COLO829 (cell line): Measurements from ENCODE around the gene SLC25A25.
A peak's percentile ranks its signal among the peaks of the same experiment; 100 is the strongest.

ENCODE experiments used
- DNase-seq: peaks from one replicate; pipeline ENCODE4 v3.0.0; 2012; ENCODE audit warnings: low spot score

The SLC25A25 gene

DNA sequence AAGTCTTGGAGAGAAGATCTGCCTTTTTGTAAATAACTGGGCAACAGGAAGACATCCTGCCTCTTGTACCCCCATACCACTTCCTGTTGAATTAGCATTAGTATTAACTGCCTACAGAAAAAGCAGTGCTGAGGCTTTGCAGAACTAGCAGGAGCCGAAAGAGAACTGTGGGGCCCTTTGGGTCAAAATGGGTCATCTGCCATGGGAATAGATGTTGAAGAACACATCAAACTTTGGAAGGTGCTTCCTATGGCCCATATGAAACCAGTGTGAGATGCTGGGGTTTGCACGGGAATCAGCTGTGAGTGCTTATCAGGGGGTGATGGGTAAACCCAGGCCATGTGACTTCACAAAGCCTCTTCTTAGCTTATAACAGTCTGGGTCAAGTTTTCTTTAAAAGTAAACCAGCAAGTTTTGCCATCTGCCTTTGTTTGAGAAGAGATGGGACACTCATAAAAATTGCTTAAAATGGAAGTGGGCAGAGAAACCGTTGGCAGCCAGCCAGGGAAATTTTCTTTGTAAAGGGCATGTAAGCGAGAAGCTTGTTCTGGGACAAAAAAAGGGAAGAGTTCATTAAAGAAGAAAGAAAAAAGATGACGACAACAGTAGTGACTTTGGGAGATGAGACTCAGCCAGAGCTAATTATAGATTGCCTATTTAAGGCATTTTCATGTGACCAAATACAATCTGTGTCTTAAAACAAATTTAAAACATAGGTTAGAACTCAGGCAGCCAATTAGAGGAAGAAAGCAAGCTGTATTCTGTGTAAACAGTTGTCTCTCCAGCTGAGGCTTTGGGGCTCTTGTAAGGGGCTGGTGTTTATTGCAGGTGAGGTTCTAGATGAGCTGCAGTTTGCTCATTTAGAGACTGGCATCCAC, 4.4 kb downstream of the SLC25A25 start:
- peak; percentile 81 for DNase-seq

DNA sequence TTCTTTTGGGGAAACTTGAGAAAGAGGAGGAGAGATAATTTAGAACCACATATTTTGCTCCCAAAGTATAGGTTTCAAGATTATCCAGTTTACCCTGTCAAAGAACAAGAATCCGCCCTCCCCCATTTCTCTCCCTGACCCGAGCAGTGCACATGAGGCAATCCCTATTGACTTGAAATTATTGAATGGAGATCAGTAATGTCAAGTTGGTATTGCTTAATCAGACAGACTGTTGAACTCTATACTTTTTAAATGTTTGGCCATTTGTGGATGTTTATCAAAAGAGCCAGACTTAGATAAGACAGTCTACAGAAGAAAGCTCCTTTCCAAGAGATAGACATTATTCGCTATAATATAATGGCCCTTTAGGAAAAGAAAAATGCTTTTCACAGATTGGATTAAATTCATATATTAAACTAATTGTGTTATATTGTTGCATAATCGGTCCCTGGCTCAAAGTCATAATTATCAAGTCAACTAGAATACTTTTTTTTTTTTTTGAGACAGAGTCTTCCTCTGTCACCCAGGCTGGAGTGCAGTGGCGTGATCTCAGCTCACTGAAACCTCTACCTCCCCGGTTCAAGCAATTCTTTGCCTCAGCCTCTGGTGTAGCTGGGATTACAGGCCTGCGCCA, 5.3 kb downstream of the SLC25A25 start:
- DNase-seq, result no peak

DNA sequence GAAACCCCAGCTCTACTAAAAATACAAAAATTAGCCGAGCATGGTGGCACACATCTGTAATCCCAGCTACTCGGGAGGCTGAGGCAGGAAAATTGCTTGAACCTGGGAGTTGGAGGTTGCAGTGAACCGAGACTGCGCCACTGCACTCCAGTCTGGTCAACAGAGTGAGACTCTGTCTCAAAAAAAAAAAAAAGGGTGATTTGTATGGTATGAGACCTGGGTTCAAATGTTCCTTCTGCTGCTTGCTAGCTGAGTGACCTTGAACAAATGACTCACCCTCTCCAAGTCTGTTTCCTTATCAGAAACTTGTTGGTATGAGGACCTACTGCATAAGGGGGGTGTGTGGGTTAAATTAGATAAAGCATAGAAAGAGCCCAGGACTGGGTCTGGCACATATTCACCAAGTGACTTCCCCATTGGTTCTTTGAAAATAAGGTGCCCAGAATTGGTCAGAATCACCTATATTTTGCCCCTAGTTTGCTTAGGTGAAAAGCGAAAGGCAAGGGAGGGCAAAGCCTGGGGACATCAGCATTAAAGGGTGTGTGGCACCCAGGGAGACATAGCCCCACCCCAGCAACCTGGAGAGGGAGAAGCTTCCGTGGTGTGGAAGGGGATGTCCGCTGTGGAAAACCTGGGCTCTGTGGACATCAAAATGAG, 9.9 kb downstream of the SLC25A25 start:
- no peak for DNase-seq

DNA sequence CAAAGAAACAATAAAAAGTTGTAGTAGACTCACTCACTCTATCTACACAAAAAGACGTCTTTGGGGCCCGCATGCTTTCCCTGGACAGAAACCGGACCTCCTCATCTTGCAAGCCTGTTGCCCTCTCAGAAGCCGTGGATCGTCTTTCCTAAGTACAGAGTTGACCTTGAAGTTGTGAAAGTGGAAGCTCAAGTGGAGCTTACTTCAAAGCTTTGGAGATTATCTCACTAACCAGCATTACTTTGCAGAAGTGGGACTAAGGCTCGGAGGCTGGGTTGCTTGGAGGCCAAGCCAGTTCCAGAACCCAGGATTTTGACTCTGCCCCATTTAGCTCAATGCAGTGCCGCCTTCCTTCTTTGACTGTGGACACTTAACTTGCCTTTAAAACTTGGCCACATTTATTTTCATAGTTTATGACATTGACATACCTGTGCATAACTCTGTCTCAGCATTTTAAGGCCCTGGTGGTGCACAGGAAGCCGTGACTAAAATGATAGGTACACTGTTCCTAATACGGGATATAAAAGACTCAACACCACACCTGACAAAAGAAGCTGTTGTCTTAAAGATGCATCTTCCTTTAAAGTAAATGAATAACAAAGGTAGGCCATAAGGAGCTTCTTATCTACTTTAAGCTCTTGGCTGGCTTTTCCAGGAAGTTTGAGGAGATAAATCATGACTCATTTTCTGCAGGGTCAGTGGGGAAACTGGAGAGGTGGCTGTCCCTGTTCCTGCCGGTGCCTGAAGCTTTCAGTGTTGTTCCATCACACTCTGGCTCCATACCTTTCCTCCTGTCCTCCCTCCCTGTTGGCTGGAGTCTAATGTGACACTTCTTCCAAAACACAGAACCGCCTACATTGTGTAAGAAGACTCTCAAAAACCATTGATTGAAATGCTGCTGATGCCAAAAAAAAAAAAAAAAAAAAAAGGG, 10.7 kb downstream of the SLC25A25 start:
- no peak for DNase-seq

DNA sequence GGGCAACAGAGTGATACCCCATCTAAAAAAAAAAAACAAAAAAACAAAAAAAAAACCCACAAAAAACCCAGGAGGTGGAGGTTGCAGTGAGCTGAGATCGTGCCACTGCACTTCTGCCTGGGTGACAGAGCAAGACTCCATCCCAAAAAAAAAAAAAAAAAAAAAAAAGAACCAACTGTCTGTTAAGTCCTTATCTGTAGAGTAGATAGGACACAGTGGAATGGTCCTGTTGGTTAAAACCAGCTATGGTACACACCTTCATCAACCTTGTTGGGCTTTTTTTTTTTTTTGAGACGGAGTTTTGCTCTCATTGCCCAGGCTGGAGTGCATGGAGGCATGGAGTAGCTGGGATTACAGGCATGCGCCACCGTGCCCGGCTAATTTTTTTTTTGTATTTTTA, 12.2 kb downstream of the SLC25A25 start:
- DNase-seq, result no peak

DNA sequence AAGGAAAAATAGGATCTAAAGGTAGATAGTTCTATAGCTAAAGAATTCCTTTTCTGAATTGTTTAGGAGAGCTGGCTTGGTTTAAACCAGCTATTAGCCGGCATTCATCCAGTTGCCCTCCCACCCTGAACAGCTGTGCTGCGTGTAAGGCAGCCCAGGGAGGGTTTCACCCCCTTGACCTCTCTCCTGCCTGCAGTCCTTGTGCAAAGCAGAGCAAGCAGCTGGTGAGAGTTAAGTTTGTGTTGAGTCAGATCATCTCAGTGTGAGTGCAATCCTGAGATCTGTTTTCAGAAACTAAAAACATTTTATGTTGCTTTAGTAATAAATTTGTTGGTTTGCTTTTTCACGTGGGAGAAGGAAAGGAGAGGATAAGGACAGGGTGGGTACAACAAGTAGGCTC, 13.0 kb downstream of the SLC25A25 start:
- no peak for DNase-seq

DNA sequence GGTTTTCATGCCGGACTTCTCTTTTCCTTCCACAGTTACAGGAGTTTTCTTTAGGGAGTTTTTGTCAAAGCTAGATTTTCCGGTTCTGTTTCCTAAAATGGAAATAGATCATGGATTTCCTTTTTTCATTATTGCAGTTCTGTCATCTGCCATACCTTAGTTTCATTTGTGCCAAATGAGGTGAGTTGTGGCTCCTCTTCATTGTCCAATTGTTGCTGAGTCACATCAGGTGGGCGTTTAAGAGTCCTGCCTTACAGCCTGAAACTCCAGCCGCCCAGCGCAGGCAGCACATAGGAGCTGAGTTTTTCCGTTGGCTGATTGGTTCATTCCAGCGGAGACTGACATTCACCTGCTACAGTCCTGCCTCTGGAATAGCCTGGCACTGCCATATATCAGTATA, 14.1 kb downstream of the SLC25A25 start:
- DNase-seq, result no peak

DNA sequence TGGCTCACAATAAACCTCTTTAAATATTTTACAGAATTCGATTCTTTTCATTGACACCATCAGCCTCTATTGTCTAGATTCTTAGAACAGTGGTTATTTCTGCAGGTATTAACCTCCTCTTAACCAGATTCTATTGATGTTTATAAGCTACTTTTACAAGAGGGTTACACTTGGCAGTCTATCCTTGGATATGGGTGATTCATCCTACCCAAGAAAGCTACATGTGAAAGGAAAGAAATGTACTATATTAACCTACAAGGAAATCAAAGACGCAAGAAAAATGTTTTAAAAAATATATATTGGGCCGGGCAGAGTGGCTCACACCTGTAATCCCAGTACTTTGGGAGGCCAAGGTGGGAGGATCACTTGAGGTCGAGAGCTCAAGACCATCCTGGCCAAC, 16.7 kb downstream of the SLC25A25 start:
- no peak for DNase-seq

DNA sequence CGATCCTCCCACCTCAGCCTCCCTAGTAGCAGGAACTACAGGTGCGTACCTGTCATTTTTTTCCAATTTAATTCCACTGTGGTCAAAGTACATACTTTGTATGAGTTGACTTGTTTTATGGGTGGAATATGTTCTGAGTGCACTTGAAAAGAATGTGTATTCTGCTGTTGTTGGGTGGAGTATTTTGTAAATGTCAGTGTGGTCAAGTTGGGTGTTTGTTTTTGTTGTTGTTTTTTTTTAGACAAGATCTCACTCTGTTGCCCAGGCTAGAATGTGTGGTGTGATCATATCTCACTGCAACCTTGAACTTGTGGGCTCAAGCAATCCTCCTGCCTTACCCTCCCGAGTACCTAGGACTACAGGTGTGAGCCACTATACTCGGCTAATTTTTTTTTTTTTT, 17.9 kb downstream of the SLC25A25 start:
- no peak for DNase-seq

DNA sequence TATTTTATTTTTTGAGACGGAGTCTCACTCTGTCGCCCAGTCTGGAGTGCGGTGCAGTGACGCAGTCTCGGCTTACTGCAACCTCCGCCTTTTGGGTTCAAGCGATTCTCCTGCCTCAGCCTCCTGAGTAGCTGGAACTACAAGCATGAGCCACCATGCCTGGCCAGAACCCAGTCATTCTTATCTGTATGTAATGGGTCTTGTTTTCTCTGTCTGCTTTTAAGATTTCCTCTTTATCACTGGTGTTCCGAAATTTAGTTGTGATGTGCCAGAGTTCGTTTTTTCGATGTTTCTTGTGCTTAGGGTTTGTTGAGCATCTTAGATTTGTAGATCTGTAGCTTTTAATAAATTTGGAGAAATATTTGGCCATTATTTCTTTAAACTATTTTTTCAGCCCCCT, 19.2 kb downstream of the SLC25A25 start:
- DNase-seq, result no peak

DNA sequence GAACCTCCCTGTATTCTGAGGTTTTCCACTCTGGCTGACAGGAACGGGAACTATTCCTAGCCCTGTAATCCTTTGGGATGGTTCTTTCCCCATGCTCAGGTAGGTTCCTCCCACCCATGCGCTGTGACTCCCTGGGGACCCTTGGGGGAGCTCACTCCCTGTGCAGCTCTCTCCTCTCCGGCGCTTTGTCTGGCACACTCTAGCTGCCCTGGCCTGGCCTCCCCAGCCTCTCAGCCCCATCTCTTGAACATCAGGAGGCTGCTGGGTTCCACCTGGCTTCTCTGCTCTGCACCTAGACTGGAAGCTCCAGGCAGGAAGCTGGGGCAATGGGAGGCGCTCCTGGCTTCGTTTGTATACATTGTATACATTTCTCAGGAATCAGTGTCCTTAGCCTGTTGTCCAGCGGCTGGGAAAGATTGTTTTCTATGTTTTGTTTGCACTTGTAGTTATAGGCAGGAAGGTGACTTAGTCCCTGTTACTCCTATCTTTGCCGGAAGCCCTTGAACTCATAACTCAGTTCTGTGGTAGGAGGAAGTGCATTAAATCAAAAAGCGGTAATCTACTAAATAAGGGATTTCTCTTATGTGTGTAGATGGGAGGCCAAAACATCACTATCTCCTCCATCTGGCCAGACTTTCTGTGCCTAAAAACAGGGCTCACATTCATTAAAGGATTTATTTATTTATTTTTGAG, 20.4 kb downstream of the SLC25A25 start:
- DNase-seq, result no peak

DNA sequence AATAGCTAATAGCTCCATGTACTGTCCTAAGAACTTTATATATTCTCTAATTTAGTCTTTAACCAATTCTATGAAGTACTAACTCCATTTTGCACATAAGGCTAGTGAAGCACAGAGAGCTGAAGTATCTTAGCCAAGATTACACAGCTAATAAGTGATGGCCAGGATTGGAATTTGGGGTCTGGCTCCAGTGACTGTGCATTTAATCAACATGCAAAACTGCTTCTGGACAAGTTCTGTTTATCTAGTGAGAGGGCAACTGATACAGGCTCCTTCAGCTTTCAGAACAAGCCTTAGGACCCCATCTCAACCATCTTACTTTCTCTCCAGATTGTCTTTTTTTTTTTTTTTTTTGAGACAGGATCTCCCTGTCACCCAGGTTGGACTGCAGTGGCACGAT, 21.3 kb downstream of the SLC25A25 start:
- no peak for DNase-seq

DNA sequence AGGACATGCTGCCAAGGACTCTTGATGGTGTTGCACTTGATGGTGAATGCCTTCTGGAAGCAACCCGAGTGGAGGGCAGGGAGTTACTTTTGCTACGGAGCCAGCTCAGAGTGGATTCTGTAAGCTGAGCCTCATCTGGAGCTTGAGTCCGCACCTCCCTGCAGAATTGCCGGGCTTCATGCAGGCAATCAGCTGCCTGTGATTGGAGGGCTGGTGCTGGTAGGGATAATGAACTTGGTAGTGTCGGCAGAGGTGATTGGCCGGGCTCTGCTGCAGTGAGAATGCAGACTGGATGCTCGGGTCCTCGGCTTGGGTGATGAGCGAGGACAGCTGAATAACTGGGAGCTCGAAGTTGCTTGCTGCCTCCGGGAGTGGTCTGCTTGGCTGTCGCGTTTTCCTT, 23.1 kb downstream of the SLC25A25 start:
- DNase-seq, result no peak

DNA sequence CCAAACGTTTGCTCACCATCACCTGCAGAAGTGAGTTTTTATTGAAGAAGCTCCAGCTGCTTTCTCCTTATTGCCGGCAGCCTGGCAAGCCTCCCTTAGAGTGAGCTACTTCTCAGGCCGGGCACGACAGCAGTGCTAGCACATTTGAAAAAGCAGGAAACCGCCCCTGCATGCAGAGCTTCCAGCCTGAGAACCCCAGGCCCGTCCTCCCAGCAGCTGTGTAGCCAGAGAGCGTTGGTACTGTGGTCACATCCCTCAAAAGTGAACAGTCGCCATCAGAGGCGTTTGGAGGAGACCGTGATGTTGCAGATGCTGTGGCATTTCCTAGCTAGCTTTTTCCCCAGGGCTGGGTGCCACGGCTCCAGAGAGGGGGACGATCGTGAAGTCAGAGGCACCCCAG, 23.5 kb downstream of the SLC25A25 start:
- no peak for DNase-seq

DNA sequence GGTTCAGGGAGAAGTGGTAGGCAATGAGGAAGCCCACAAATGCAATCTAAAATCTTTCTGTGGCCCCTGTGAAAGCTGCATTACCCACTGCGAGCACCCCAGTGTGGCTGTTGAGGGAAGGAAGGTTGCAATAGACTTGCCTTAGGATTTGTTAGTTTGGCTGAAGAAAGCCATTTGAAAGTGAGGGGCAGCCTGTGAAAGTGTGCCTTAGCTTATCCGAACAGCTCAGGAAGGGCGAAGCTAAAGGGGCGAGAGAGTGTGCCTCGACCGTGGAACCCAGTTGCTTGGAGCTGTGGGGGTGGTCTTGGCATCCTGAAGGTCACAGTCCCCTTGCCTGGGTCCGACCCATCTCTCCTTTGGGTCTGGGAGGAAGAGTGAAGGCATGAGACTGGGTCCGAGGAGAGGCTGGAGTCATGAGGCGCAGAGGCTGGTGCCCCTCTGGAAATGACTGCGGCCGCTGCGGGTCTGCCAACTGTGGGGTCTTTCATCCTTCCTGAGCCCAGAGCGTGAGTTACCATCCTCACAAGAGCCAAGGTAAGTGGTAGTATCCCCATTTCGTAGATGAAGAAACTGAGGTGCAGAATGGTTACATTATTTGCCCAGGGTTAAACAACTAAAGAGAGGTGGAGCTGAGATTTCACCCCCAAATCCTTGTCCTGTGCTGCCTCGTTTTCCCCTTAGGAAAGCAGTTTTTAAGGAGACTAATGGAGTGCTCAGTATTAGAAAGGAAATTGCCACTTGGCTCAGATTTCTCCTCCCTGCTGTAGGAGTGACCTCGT, 24.4 kb downstream of the SLC25A25 start:
- DNase-seq, result no peak

DNA sequence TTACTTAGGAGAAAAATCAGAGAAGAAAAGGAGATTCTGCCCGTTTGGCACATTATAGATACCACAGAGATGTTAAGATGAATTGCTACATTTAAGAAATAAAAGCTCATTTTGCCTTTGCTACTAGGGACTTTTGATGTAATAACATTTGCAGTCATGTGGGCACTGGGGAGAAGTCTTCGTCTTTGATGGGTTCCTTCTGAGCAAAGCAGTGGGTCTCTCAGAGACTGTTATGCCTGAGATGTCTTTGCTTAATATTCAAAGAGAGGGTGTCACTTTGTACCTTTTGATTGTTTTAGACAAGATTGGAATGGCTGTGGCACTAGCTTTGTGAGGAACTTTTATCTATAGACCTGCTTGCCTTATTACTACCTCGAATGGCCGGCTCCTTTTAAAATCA, 25.0 kb downstream of the SLC25A25 start:
- DNase-seq, result no peak

DNA sequence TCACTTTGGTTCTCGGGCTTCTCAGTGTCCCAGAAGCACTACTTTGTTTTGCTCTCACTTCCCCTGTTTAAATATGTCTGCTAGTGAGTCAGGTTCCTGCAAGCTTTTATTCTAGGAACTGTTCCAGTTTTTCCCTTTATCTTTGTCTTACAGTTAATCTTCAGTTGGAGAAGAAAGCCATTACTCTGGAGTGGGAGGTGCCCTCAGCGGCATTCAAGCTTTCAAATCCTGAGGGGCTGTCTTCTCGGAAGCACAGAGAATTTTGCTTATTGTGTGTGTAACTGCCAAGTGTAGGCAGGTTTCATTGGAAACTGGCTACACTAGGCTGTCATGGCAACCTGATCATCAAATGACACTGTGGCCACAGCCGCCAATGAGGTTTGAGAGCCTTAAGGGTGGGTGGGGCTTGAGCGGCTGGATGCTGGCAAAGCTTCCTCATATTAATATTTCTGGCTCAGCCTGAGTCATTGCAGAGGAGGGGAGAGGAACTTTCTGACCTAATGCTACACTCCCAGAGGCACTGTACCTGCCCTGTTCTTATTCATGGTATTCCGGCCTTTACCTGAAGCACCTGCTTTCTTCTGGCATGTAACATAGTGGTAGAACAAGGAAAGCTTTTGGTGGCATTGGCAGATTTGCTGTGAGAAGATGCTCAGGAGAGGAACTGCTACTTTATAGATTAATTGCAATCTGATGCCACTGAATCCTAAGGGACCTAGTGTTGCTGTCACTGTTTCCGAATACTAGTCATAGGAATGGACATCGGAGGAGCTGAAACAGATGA, 26.3 kb downstream of the SLC25A25 start:
- DNase-seq, result peak; percentile 97

DNA sequence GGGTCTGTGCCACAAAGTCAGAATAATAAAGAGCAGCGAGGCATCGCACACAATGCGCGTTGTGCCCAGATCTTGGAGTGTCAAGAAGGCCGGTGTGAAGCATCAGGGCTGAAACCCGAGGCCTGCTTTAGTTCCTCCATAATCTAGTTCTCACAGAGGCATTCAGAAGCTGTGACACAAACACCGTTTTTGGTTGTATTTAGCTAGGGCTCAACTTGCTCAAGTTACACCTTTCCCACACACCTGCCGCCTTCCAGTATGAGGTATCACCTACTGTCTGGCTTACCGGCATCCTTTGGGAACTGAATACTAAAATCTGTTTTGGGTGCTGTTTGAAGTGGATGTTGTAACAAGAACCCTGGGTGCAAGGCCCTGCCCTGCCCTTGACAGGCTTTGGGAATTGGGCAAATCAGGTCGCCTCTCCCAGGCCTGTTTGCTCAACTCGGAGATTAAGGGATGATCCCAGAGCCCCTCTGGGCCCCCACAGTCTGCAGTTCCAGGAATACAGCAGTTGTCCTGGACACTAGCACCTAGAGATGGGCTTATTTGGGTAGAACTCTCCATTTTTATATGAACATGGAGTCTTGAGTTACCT, 27.0 kb downstream of the SLC25A25 start:
- DNase-seq, result no peak
